T-helper 17 cell (primary cell): ENCODE results near the gene RTN3. TPM values are rescaled to one million over a fixed set of nuclear protein-coding genes. Genes with fewer than 3 reads are reported as not detected.
"Not testable (repeated sequence)": the region's sequence is repeated elsewhere in the genome, so short reads cannot be mapped to it uniquely, and the experiment has no call there.

Source experiments
- ATAC-seq: fragments of 150-1000 bp; cut with Tn5 transposase; 2 replicates; pipeline ENCODE4 v1.10.0; 2021; ENCODE audit warnings: mild to moderate bottlenecking, moderate library complexity
- DNase-seq, 3 donors: peaks; one replicate each; pipeline versions ENCODE4 v3.0.0 to v3.0.0-alpha.2; 2020 to 2021
- H3K9me3 ChIP-seq: one replicate; pipeline ENCODE4 v1.7.0; 2013; ENCODE audit warnings: low read length, mild to moderate bottlenecking; ENCODE audit not compliant: control insufficient read depth, poor library complexity, severe bottlenecking
- H3K27ac Mint-ChIP-seq: one replicate; pipeline ENCODE4 v1.8.0; 2022; ENCODE audit warnings: mild to moderate bottlenecking, moderate library complexity, mixed read lengths
- H3K27me3 Mint-ChIP-seq: one replicate; pipeline ENCODE4 v1.8.0; 2022; ENCODE audit warnings: mixed read lengths
- H3K36me3 Mint-ChIP-seq: one replicate; pipeline ENCODE4 v1.8.0; 2022; ENCODE audit warnings: low read depth, mixed read lengths
- H3K4me1 Mint-ChIP-seq: one replicate; pipeline ENCODE4 v1.8.0; 2022; ENCODE audit warnings: mild to moderate bottlenecking, mixed read lengths
- H3K4me3 Mint-ChIP-seq: one replicate; pipeline ENCODE4 v1.8.0; 2022; ENCODE audit warnings: mild to moderate bottlenecking, moderate library complexity, mixed read lengths
- total RNA-seq, 4 donors: library from RNA in 2 of 4; stranded (reverse) in 2 of 4; gene quantifications; one replicate each; pipeline ENCODE4 v1.2.3 and lab custom pipeline; 2022 to 2026

RTN3 gene
- total RNA-seq, 2 donors from 2014 or later, result 29.1 to 36.9 TPM

DNA sequence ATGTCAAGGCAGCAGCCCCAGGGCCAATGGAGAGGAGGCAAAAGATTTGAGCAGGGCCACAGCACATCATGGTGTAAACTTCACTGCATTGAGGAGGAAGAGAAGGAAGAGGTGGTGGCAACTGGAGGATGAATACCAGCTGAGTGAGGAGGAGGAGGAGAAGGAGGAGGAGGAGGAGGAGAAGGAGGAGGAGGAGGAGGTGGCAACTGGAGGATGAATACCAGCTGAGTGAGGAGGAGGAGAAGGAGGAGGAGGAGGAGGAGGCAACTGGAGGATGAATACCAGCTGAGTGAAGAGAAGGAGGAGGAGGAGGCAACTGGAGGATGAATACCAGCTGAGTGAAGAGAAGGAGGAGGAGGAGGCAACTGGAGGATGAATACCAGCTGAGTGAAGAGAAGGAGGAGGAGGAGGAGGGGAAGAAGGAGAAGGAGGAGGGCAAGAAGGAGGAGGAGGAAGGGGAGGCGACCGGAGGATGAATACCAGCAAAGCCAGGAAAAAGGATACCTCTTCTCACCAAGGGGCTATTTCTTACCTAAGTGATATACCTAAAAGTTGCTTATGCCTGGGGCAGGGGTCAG is 90.5 kb downstream of the RTN3 start:
- H3K36me3 Mint-ChIP-seq, H3K4me1 Mint-ChIP-seq, H3K9me3 ChIP-seq, H3K4me3 Mint-ChIP-seq, ATAC-seq, H3K27ac Mint-ChIP-seq, DNase-seq: not testable (repeated sequence)
- H3K27me3 Mint-ChIP-seq, result peaks cover 20% of the 10 kb centered on the region

DNA sequence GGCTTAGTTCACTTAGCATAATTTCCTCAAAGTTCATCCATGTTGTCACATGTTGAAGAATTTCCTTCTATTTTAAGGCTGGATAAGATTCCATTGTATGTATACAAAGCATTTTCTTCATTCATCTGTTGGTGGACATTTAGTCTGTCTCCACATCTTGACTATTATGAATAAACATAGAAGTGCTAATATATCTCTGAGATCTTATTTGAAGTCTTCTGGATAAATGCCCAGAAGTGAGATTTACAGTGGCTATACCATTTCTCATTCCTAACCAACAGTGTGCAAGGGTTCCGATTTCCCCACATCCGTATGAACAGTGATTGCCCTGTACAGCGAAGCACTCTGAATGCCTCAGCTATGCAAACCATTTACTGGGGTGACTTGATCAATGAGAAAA is 93.9 kb downstream of the RTN3 start:
- no peak overlapping the region for H3K27ac Mint-ChIP-seq
- H3K4me3 Mint-ChIP-seq, result no peak overlapping the region
- H3K4me1 Mint-ChIP-seq, result peaks cover 2% of the 10 kb centered on the region
- ATAC-seq (no peak), DNase-seq (no peak)
- H3K27me3 Mint-ChIP-seq, result peaks cover 33% of the 10 kb centered on the region
- no peaks in the 10 kb centered on the region for H3K36me3 Mint-ChIP-seq
- no peaks in the 10 kb centered on the region for H3K9me3 ChIP-seq

DNA sequence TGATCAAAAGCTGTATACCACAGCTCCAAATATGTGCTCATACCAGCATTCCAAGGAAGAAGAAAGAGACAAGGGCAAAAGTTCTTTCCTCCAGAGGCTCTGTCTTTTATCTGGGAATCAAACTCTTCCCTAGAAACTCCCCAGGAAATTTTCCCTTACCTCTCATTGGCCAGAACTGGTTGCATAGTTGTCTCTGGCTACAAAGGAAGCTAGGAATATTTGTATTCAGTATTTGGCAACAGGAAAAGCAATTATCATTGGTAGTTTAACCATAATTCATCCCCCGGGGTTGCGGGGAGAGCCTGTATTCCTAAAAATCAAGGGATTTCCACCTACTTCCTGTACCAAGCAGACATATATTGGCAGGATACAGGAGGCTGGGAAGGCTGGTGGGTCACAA is 97.7 kb downstream of the RTN3 start:
- Mint-ChIP-seq H3K27me3 (peaks cover 27% of the 10 kb centered on the region), H3K4me1 (peaks cover 2% of the 10 kb centered on the region), H3K36me3 (no peaks in the 10 kb centered on the region), H3K27ac (no peak overlapping the region), H3K4me3 (no peak overlapping the region)
- ATAC-seq, result no peak
- DNase-seq, result no peak
- no peaks in the 10 kb centered on the region for H3K9me3 ChIP-seq

- Mint-ChIP-seq H3K27ac (no peak overlapping the region), H3K4me3 (no peak overlapping the region), H3K27me3 (peaks cover 23% of the 10 kb centered on the region), H3K36me3 (peaks cover 6% of the 10 kb centered on the region), H3K4me1 (peaks cover 14% of the 10 kb centered on the region)
- H3K9me3 ChIP-seq, result no peaks in the 10 kb centered on the region
- ATAC-seq (no peak), DNase-seq (no peak)
Measured at GRCh38 chr11:63782749-63783148, 101.4 kb downstream of the RTN3 start.

- Mint-ChIP-seq H3K4me1 (peaks cover 12% of the 10 kb centered on the region), H3K27ac (no peak overlapping the region), H3K36me3 (peaks cover 6% of the 10 kb centered on the region)
Measured at GRCh38 chr11:63783925-63784592, 102.8 kb downstream of the RTN3 start.

DNA sequence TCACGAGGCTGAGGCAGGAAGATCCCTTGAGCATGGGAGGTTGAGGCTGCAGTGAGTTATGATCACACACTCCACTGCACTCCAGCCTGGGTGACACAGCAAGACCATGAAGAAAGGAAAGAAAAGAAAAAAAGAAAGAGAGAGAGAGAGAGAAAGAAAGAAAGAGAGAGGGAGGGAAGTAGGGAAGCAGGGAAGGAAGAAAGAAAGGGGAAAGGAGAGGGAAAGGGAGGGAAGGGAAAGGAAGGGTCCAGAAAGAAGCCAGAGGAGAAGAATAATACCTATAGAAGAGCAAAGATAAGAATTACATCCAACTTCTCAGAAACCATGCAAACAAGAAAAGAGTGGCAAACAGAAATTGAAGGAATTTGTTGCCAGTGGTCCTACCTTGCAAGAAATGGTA is 104.5 kb downstream of the RTN3 start:
- H3K4me3 Mint-ChIP-seq, result no peak overlapping the region
- no peaks in the 10 kb centered on the region for H3K9me3 ChIP-seq
- H3K27ac Mint-ChIP-seq, result no peak overlapping the region
- peaks cover 6% of the 10 kb centered on the region for H3K36me3 Mint-ChIP-seq
- peaks cover 14% of the 10 kb centered on the region for H3K27me3 Mint-ChIP-seq
- DNase-seq, result no peak
- H3K4me1 Mint-ChIP-seq, result peaks cover 12% of the 10 kb centered on the region
- ATAC-seq, result no peak

More at GRCh38 chr11:63783925-63784592, 102.8 kb downstream of the RTN3 start:
- H3K9me3 ChIP-seq, result no peaks in the 10 kb centered on the region
- Mint-ChIP-seq H3K4me3 (no peak overlapping the region), H3K27me3 (peaks cover 14% of the 10 kb centered on the region)
- DNase-seq (no peak), ATAC-seq (no peak)

- no peak for DNase-seq
- no peak overlapping the region for H3K27ac Mint-ChIP-seq
Measured at GRCh38 chr11:63791495-63792167, 110.3 kb downstream of the RTN3 start.

DNA sequence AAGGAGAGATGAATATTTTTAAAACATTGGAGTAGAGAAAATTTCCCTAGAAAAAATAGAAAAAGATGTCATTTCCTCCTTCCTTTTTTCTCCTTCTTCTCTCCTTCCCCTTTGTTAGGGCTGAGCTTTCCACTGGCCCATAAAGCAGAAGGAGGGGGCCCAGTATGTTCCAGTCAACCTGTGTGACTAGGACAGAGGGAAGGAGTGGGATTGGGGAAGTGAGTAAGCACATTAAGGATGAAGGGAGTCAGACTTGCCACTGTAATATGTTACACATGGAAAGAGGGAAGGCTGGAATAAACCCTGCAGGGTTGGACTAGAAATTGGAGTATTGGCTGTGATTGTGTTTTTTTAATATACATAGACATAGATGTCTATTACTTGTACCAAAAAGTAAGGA is 111.9 kb downstream of the RTN3 start:
- Mint-ChIP-seq H3K4me3 (no peak overlapping the region), H3K36me3 (peaks cover under 1% of the 10 kb centered on the region), H3K4me1 (peaks cover 2% of the 10 kb centered on the region), H3K27me3 (peaks cover 19% of the 10 kb centered on the region), H3K27ac (no peak overlapping the region)
- H3K9me3 ChIP-seq, result no peaks in the 10 kb centered on the region
- no peak for DNase-seq
- no peak for ATAC-seq

More at GRCh38 chr11:63791495-63792167, 110.3 kb downstream of the RTN3 start:
- no peaks in the 10 kb centered on the region for H3K36me3 Mint-ChIP-seq
- no peak for ATAC-seq
- H3K4me3 Mint-ChIP-seq, result no peak overlapping the region
- H3K9me3 ChIP-seq, result no peaks in the 10 kb centered on the region
- peaks cover 13% of the 10 kb centered on the region for H3K27me3 Mint-ChIP-seq
- peaks cover 2% of the 10 kb centered on the region for H3K4me1 Mint-ChIP-seq

DNA sequence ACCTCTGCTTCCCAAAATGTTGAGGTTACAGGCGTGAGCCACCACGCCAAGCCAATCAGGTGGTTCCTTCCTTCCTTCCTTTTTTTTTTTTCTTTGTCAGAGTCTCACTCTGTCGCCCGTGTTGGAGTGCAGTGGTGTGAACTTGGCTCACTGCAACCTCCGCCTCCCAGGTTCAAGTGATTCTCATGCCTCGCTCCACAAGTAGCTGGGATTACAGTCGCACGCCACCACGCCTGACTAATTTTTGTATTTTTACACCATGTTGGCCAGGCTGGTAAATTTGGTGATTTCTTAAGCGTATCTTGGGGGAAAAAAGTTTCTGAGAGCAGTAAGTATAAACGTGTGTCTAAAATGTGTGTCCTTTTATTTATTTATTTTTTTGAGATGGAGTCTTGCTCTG is 113.8 kb downstream of the RTN3 start:
- peaks cover 2% of the 10 kb centered on the region for H3K4me1 Mint-ChIP-seq
- ATAC-seq, result no peak
- H3K36me3 Mint-ChIP-seq, result peaks cover 3% of the 10 kb centered on the region
- H3K27me3 Mint-ChIP-seq, result peaks cover 22% of the 10 kb centered on the region
- DNase-seq, result no peak
- H3K4me3 Mint-ChIP-seq, result peak overlapping the region; percentile 33
- no peaks in the 10 kb centered on the region for H3K9me3 ChIP-seq
- H3K27ac Mint-ChIP-seq, result no peak overlapping the region

DNA sequence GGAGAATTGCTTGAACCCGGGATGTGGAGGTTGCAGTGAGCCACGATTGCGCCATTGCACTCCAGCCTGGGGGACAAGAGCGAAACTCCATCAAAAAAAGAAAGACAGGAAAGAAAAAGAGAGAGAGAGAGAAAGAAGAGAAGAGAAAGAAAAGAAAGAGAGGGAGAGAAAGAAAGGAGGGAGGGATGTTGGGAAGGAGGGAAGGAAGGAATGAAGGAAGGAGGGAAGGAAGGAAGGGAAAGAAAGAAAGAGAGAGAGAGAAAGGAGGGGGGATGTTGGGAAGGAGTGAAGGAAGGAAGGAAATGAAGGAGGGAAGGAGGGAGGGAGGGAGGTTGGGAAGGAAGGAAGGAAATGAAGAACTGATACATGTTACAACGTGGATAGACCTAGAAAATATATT is 119.6 kb downstream of the RTN3 start:
- no peaks in the 10 kb centered on the region for H3K9me3 ChIP-seq
- no peak for ATAC-seq
- Mint-ChIP-seq H3K27me3 (peaks cover 21% of the 10 kb centered on the region), H3K27ac (no peak overlapping the region), H3K4me3 (no peak overlapping the region), H3K36me3 (peaks cover 3% of the 10 kb centered on the region), H3K4me1 (no peaks in the 10 kb centered on the region)
- DNase-seq, result no peak

DNA sequence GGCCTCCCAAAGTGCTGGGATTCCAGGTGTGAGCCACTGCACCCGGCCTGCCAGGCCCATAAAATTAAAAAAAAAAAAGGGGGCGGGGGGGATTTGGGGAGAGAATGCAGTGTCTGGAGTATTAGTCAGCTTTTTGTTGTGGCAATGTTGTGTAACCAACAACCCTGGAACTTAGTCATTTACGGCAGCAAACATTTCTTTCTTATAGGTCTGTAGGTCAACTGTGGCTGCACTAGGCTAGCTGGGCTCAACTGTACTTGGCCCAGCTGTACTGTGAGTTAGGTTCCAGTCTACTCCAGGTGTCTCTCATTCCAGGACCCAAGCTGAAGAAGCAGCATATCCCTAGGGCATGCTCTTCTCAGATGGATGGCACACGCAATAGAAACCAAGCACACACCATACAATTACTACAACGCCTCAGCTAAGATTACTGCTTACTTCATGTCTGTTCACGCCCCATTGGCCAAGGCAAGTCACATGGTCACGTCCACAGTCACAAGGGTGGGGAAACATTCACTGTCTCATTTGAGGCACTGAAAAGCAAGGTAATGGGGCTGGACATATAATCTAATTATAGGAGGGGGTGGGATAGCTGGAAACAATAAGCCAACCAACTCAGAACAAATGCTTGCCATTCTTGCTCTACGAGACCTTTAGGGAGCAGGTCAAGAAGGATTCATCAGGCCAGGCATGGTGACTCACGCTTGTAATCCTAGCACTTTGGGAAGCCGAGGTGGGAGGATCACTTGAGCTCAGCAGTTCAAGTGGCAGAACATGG is 121.5 kb downstream of the RTN3 start:
- ATAC-seq, result no peak
- H3K9me3 ChIP-seq, result no peaks in the 10 kb centered on the region
- no peaks in the 10 kb centered on the region for H3K4me1 Mint-ChIP-seq
- no peak overlapping the region for H3K4me3 Mint-ChIP-seq
- H3K36me3 Mint-ChIP-seq, result peaks cover 3% of the 10 kb centered on the region
- DNase-seq, result no peak
- no peak overlapping the region for H3K27ac Mint-ChIP-seq
- peaks cover 9% of the 10 kb centered on the region for H3K27me3 Mint-ChIP-seq

- ATAC-seq (no peak), DNase-seq (no peak)
- no peak overlapping the region for H3K4me3 Mint-ChIP-seq
- no peak overlapping the region for H3K27ac Mint-ChIP-seq
- no peaks in the 10 kb centered on the region for H3K4me1 Mint-ChIP-seq
- peaks cover 4% of the 10 kb centered on the region for H3K27me3 Mint-ChIP-seq
- H3K9me3 ChIP-seq, result no peaks in the 10 kb centered on the region
- H3K36me3 Mint-ChIP-seq, result no peaks in the 10 kb centered on the region
Measured at GRCh38 chr11:63804259-63804658, 123.0 kb downstream of the RTN3 start.

GRCh38 chr11:63805844-63806415 is 124.6 kb downstream of the RTN3 start:
- H3K36me3 Mint-ChIP-seq, result no peaks in the 10 kb centered on the region
- no peak overlapping the region for H3K27ac Mint-ChIP-seq
- H3K27me3 Mint-ChIP-seq, result no peaks in the 10 kb centered on the region
- ATAC-seq (no peak), DNase-seq (no peak)
- no peak overlapping the region for H3K4me3 Mint-ChIP-seq
- H3K9me3 ChIP-seq, result no peaks in the 10 kb centered on the region
- H3K4me1 Mint-ChIP-seq, result no peaks in the 10 kb centered on the region
